ENCODE results near the gene FHL3. TPM values are rescaled to one million over a fixed set of nuclear protein-coding genes. Genes with fewer than 3 reads are reported as not detected.
A peak's percentile ranks its signal among the peaks of the same experiment; 100 is the strongest.

FHL3 gene
- total RNA-seq: 25.4 TPM
- long read RNA-seq, transcript FHL3-201 (6 exons, 1,647 nt): major isoform, 35 of 55 reads
- long read RNA-seq, transcript FHL3-203 (6 exons, 1,091 nt): minor isoform, 7 of 55 reads
- long read RNA-seq, partial matches to known transcripts: 5 of 55 reads
- long read RNA-seq, other reads (novel, unspliced or antisense): 6 of 55 reads

- intact Hi-C loops (cut with DNase I): no loop called here
- ATAC-seq (ENCODE audit: poor library complexity): peak; percentile 76
Measured at GRCh38 chr1:38005195-38006007, at the start of gene FHL3. TSS of gene FHL3 (minus strand) at chr1:38005514. CDS start at chr1:37999412, 6,102 bp downstream.

GRCh38 chr1:38053416-38054091 lies 48.2 kb upstream of the FHL3 start:
- intact Hi-C loops (cut with DNase I): no loop called here
- ATAC-seq (ENCODE audit: poor library complexity) (no peak), DNase-seq (no peak)

More at GRCh38 chr1:38005195-38006007, at the start of gene FHL3:
- peak; percentile 82 for DNase-seq

DNA sequence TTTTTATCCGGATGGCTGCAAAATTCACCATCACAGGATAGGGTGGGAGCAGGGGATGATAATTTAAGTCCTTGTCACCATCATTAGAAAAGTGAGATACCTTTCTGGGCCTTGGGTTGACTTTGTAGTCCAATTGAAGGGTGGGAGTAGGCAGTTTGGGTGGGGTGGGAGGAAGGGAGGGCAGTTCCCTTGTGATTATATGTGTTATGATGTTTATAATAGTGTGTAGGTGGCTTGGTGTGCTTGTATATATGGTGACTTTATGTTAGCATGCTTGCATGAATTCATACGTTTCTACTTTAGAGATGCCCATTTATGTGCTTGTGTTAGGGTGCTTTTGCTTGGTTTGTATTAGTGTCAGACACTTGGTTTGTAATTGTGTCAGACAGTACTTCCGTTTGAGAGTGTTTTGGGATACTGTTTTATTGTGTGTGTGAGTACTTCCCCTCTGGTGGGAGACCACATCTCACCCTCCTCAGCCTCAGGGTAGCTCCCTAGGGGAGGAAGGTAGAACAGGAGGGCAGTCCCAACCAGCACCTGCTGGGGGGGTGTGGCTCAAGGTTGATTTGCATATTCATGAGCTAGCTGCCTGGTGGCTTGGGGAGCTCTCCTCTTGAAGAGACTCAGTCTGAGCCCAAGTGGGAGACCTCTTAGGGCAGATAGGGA lies 47.6 kb upstream of the FHL3 start:
- no peak for ATAC-seq (ENCODE audit: poor library complexity)
- no peak for DNase-seq
- intact Hi-C loops (cut with DNase I): no loop called here

GRCh38 chr1:38051079-38051543 lies 45.8 kb upstream of the FHL3 start:
- no peak for ATAC-seq (ENCODE audit: poor library complexity)
- DNase-seq: no peak
- intact Hi-C loops (cut with DNase I): no loop called here

GRCh38 chr1:38050397-38051078 lies 45.2 kb upstream of the FHL3 start:
- DNase-seq (no peak), ATAC-seq (ENCODE audit: poor library complexity) (no peak)
- intact Hi-C loops (cut with DNase I): no loop called here

- intact Hi-C loops (cut with DNase I): no loop called here
- DNase-seq: no peak
- no peak for ATAC-seq (ENCODE audit: poor library complexity)
Measured at GRCh38 chr1:38047603-38048141, 42.4 kb upstream of the FHL3 start.

DNA sequence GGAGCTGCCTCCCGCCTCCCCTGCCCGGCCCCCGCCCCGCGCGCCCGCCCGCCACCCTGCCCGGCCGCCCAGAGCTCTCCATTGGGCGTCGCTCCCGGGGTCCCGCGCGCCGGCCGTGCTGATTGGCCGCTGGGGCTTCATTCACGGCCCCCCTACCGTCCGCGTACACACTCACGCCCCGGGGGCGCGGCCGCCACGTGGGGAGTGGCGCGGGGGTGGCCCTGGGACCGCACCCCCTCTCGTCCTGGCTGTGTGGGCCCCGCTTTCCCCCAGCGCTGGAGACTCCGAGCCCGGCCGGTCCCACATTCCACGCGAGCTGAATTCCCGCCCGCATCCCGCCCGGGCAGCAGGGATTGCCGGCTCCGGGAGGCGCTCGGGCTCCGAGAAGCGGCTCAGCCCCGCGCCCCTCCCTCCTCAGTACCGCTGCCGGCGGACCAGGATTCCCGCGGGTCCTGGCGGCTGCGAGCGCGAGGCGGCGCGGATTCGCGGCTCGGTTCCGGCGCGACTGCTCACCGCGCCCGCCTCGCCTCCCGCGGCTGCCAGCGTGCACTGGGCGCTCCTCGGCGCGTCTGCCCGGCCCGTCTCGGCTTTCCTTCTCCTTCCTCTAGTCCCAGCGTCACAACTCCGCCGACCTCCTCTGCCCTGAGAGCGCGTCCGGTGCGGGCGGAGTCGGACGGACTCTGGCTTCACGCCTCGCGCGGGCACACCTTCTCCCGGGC lies 41.7 kb upstream of the FHL3 start:
- DNase-seq (peak; percentile 94), ATAC-seq (ENCODE audit: poor library complexity) (peak; percentile 98)
- intact Hi-C loops (cut with DNase I): no loop called here

- no peak for ATAC-seq (ENCODE audit: poor library complexity)
- intact Hi-C loops (cut with DNase I): no loop called here
- peak; percentile 46 for DNase-seq
Measured at GRCh38 chr1:38046333-38046883, 41.1 kb upstream of the FHL3 start, which contains the start of gene POU3F1. TSS of gene POU3F1 (minus strand) at chr1:38046793. CDS start at chr1:38046743, 50 bp downstream.

DNA sequence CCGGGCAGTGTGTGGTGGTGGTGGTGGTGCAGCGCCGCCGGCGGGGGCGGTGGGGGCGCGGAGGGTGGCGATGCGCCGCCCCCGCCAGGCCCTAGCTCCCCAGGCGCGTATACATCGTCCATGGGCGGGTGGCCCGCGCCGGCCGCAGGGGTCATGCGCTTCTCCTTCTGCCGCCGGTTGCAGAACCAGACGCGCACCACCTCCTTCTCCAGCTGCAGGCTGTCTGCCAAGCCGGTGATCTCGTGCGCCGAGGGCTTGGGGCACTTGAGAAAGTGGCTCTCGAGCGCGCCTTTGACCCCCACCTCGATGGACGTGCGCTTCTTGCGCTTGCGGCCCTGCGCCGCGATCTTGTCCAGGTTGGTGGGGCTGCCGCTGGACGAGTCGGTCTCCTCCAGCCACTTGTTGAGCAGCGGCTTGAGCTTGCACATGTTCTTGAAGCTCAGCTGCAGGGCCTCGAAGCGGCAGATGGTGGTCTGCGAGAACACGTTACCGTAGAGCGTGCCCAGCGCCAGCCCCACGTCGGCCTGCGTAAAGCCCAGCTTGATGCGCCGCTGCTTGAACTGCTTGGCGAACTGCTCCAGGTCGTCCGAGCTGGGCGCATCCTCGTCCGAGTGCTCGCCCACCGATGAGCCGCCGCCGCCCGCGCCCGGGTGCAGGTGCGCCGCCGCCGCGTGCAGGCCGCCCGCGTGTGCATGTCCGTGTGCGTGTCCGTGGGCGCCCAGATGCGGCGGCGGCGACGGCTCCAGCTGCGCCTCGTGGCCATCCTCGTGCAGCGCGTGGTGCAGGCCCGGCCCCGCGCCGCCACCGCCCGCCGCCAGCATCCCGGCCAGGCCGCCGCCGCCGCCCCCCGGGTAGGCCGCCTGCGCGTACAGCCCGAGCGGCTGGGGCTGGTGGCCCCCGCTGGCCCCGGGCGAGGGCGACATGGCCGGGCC lies 40.4 kb upstream of the FHL3 start:
- peak; percentile 46 for DNase-seq
- ATAC-seq (ENCODE audit: poor library complexity): no peak
- intact Hi-C loops (cut with DNase I): no loop called here

DNA sequence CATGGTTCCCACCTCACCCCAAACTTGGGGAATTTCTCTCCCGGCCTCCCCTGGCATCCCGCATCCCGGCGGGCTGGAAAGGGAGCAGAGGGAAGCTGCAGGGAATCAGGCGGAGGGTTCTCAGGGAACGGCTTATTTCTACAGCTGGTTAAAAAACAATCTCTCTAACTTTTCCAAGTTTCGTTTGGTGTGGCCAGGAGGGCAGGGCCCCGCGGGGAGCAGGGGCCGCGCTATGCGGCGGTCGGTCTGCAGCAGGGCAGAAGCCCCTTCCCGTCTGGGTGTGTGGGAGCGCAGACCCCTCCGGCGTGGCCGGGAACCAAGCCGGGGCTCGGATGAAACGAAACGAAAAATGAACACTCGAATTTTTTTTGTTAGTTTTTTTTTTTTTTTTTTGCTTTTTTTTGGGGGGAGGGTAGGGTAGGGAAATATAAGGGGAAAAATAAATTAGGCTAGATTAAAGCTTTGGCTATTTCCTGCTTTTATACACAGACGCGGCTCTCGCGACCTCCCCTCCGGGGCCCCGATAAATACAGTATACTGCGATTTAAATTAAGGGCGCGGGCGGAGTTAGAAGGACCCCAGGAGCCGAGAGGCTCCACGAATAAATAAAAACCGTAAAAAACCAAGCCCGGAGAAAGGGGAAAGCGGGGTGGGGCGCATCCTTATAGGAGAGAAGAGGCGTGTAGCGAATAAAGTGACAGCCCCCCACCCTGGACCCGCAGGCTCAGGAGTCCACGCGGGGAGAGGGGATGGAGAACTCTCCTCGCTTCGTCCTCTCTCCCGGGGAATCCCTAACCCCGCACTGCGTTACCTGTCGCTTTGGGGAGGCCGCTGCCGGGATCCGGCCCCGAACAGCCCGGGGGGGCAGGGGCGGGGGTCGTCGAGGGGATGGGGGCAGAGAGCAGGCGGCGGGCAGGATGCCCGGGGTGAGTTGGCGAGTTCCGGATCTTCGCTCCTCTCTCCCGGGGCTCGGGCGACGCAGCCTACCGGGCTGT lies 39.2 kb upstream of the FHL3 start:
- ATAC-seq (ENCODE audit: poor library complexity) (no peak), DNase-seq (no peak)
- intact Hi-C loops (cut with DNase I): no loop called here

- intact Hi-C loops (cut with DNase I): no loop called here
- no peak for DNase-seq
- no peak for ATAC-seq (ENCODE audit: poor library complexity)
Measured at GRCh38 chr1:38043036-38043747, 37.9 kb upstream of the FHL3 start.

GRCh38 chr1:38041936-38042834 lies 36.9 kb upstream of the FHL3 start:
- no peak for DNase-seq
- intact Hi-C loops (cut with DNase I): no loop called here
- ATAC-seq (ENCODE audit: poor library complexity): no peak

DNA sequence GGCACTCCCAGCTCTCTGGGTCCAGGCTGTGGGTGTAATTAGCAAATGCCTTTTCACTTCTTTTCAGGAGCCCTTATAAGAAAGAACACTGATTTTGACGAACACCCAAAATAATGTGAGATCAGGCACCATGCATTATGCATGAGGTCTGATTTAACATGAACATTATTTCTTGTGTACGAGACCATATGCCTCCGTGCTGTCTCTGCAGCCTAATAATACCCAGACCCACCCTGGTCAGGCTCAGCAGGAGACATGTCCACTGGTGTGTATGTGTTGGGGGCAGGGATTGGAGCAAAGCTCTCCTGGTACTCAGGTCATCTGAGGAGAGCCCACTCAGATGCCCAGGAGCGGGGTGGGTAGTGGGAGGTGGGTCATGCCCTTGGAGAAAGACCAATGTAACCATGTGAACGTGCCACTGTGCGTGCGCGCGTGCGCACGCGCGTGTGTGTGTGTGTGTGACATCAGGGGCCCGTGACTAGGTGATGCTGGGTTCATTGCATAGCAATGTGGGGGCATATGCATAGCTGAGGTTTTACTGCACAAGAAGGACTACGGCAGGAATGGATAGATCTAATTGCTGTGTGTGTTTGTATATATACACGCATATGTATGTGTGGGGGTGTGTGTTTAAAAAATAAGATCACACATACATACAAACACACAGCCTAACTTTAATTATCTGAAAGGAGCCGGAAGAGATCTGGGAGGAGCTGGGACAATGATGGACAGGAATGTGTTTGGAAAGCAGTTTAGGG lies 34.2 kb upstream of the FHL3 start:
- ATAC-seq (ENCODE audit: poor library complexity) (no peak), DNase-seq (no peak)
- intact Hi-C loops (cut with DNase I): no loop called here
